ENCODE data around the gene CDCA4. TPM values are rescaled to one million over a fixed set of nuclear protein-coding genes. Genes with fewer than 3 reads are reported as not detected.

Gene CDCA4
- polyA plus RNA-seq, 4 donors: 18.3 to 22.4 (median 21.1) TPM

- no peak for DNase-seq (ENCODE audit: low read depth in 4 of 4, low spot score in 3 of 4)
These were observed 52.7 kb downstream of the CDCA4 start for GRCh38 chr14:104968153-104968527.

DNA sequence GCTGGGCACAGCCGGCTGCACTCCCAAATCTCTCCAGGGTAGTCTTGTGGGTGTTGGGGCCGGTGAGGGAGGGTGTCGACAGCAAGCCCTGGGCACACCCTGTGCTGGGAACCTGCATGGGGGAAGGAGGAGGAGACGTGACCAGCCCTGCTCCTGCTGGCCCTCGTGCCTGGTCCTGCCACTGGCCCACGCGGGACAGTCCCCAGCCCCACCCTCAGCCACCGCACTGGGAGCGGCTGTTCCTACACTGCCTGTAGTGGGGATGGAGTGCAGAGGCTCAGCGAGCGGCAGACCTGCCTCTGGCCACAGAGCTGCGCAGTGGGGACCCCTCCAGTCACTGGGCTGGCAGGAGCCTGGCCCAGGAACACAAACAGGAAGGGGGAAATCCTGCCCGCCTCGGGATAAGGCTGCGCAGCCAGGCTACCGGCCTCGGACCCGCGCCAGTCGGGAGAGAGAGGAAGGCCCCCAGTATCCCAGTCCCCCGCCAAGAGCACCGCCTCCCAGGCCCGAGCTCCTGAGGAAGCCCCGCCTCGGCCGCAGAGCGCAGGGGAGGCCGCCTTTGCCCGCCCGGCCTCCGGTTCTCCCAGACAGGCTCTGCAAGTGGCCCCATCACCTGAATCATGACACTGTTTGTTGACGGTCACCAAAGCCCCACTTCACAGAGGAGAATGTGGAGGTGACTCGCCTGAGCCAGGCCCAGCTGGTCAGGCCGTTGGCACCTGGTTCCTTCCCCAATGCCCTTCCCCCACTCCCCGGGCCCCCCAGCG, 53.3 kb downstream of the CDCA4 start:
- DNase-seq (ENCODE audit: low read depth in 4 of 4, low spot score in 3 of 4): no peak

GRCh38 chr14:104966981-104967385, 53.9 kb downstream of the CDCA4 start:
- no peak for DNase-seq (ENCODE audit: low read depth in 4 of 4, low spot score in 3 of 4)

DNA sequence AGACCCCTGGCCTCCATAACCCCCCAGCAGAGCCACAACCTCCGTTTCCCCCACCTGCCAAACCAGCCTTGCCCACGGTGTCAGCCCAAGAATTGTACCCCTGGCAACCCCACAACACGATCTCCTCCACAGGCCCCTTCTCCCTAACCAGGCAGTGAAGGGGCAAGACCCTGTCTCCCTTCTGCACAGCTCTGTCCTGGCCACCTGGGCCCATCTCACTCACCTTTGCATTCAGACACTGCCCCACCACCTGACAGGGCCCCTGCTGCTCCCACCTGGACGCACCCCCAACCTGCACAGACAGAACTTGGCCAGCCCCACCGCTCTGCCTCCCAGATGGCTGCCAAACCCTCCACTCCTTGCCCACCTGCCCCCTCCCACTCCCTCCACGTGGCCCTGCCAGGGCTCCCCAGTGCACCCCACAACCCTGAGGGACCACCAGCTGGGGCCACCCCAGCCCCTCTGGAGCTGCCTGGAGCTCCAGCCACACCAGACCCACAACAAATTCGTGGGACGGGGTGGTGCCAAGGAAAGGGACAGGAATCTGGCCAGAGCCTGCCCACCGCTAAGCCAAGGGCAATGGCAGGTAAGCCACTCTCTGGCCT, 54.5 kb downstream of the CDCA4 start:
- DNase-seq (ENCODE audit: low read depth in 4 of 4, low spot score in 3 of 4): no peak

- DNase-seq (ENCODE audit: low read depth in 4 of 4, low spot score in 3 of 4): no peak
These were observed 55.2 kb downstream of the CDCA4 start for GRCh38 chr14:104965561-104966231.

DNA sequence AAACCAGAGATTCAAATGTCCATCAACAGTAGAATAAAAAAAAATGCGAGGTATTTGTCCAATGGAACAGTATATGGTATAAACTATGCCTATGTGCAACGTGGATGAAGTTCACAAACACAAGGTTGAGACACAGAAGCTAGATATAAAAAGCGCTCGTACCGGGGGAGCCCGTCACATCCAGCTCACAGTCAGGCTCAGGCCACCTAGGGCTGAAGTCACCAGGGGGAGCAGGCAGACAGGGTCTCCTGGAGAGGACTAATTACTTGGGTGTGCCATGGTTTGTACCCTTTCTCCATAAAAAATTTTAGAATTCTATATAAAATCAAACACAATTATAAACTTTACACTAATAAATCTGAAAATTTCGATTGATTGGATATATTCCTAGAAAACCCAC, 56.3 kb downstream of the CDCA4 start:
- no peak for DNase-seq (ENCODE audit: low read depth in 4 of 4, low spot score in 3 of 4)

Other genes starting within 250 kb of the CDCA4 start
- gene AKT1, start 225.3 kb downstream of the CDCA4 start, polyA plus RNA-seq (ENCODE audit: insufficient read length in 4 of 4): 100 to 1,000 TPM; 108 to 135 (median 113) TPM
- 1 to 10 TPM; 4.3 to 5.4 (median 4.8) TPM for gene ZBTB42, start 220.0 kb downstream of the CDCA4 start, polyA plus RNA-seq (ENCODE audit: insufficient read length in 4 of 4)
- gene CEP170B, start 155.8 kb downstream of the CDCA4 start, polyA plus RNA-seq (ENCODE audit: insufficient read length in 4 of 4): 10 to 100 TPM; 10.9 to 16.3 (median 13.5) TPM
- 1 to 10 TPM; 1.7 to 4.3 (median 3.6) TPM for gene PLD4, start 96.2 kb downstream of the CDCA4 start, polyA plus RNA-seq (ENCODE audit: insufficient read length in 4 of 4)
- 1 to 10 TPM; 1.3 to 2.1 (median 1.8) TPM for gene AHNAK2, start 42.7 kb downstream of the CDCA4 start, polyA plus RNA-seq (ENCODE audit: insufficient read length in 4 of 4)
- gene CLBA1, start 35.3 kb downstream of the CDCA4 start, polyA plus RNA-seq (ENCODE audit: insufficient read length in 4 of 4): 10 to 100 TPM; 22.6 to 30.7 (median 25.1) TPM
- gene GPR132, start 44.3 kb upstream of the CDCA4 start, polyA plus RNA-seq (ENCODE audit: insufficient read length in 4 of 4): under 1 TPM; 0.39 to 0.70 (median 0.49) TPM
- 10 to 100 TPM in 1 of 4 donors, 1 to 10 TPM in 3; 7.3 to 11.7 (median 9.5) TPM for gene JAG2, start 147.7 kb upstream of the CDCA4 start, polyA plus RNA-seq (ENCODE audit: insufficient read length in 4 of 4)
- gene NUDT14, start 160.2 kb upstream of the CDCA4 start, polyA plus RNA-seq (ENCODE audit: insufficient read length in 4 of 4): 10 to 100 TPM; 25.9 to 35.2 (median 27.0) TPM
- 10 to 100 TPM; 32.2 to 42.4 (median 37.6) TPM for gene BTBD6, start 227.4 kb upstream of the CDCA4 start, polyA plus RNA-seq (ENCODE audit: insufficient read length in 4 of 4)

All from right renal pelvis (tissue), 4 donors.